PC-9 (cell line): ENCODE measurements around the gene TSC22D2. TPM values are rescaled to one million over a fixed set of nuclear protein-coding genes. Genes with fewer than 3 reads are reported as not detected.

Experiments used
- BruUV-seq: library from RNA; stranded (reverse); fragments of 400-500 nt; replicated peaks from 2 replicates; lab custom pipeline; 2021; lab: Mats Ljungman, UMichigan
- CTCF ChIA-PET: fragments of 300-600 bp; sonication (Branson Sonifier 250); formaldehyde crosslinking; loops from one replicate; lab custom pipeline; 2022; ENCODE audit warnings: antibody characterized with exemption; lab: Charles Lee
- POLR2A ChIA-PET: fragments of 300-600 bp; sonication (Branson Sonifier 250); formaldehyde crosslinking; loops from one replicate; lab custom pipeline; 2022; ENCODE audit warnings: antibody characterized with exemption; ENCODE audit not compliant: unreplicated experiment; lab: Charles Lee
- DNase-seq, 2 experiments: peaks; one replicate each; pipeline versions ENCODE4 v3.0.0 to v3.0.0-alpha.2; 2015 to 2022; ENCODE audit warnings: mixed read lengths in 1 of 2
- H2AFZ ChIP-seq: fragments of 200-600 bp; sonication (generic); 2 replicates; pipeline ENCODE4 v1.8.1; 2017; ENCODE audit warnings: antibody characterized with exemption
- H3F3A ChIP-seq: fragments of 200-600 bp; sonication (generic); 2 replicates; pipeline ENCODE4 v1.8.1; 2017; ENCODE audit warnings: antibody characterized with exemption, mild to moderate bottlenecking, low read depth; ENCODE audit not compliant: insufficient read depth
- H3K27ac ChIP-seq: fragments of 200-600 bp; sonication (generic); 2 replicates; pipeline ENCODE4 v1.6.1; 2016; ENCODE audit warnings: mixed run types
- H3K27me3 ChIP-seq: fragments of 200-600 bp; sonication (generic); 2 replicates; pipeline ENCODE4 v1.6.1; 2016; ENCODE audit warnings: low read depth, mixed run types; ENCODE audit not compliant: insufficient read depth
- H3K36me3 ChIP-seq: fragments of 200-600 bp; sonication (generic); 2 replicates; pipeline ENCODE4 v1.6.1; 2016; ENCODE audit warnings: low read depth, mixed run types
- H3K4me1 ChIP-seq: fragments of 200-600 bp; sonication (generic); replicated peaks from 2 replicates; pipeline ENCODE4 v1.6.1; 2016; ENCODE audit warnings: mixed run types; ENCODE audit not compliant: insufficient read depth
- H3K4me2 ChIP-seq: fragments of 200-600 bp; sonication (generic); 2 replicates; pipeline ENCODE4 v1.6.1; 2017; ENCODE audit warnings: mixed run types
- H3K4me3 ChIP-seq: fragments of 200-600 bp; sonication (generic); 2 replicates; pipeline ENCODE4 v1.6.1; 2016; ENCODE audit warnings: mixed run types
- H3K79me2 ChIP-seq: fragments of 200-600 bp; sonication (generic); 2 replicates; pipeline ENCODE4 v1.6.1; 2017; ENCODE audit warnings: low read depth, mixed run types
- H3K9me2 ChIP-seq: fragments of 200-600 bp; sonication (generic); 2 replicates; pipeline ENCODE4 v1.8.1; 2017; ENCODE audit warnings: mild to moderate bottlenecking; ENCODE audit not compliant: insufficient read depth
- H3K9me3 ChIP-seq: fragments of 200-600 bp; sonication (generic); 2 replicates; pipeline ENCODE4 v1.8.1; 2016; ENCODE audit warnings: low read depth; ENCODE audit not compliant: insufficient read depth
- H4K20me1 ChIP-seq: fragments of 200-600 bp; sonication (generic); 2 replicates; pipeline ENCODE4 v1.8.1; 2017; ENCODE audit not compliant: insufficient read depth
- CTCF ChIP-seq: fragments of 200-600 bp; sonication (generic); conservative IDR thresholded peaks from 2 replicates; pipeline ENCODE4 v1.6.1; 2017; ENCODE audit warnings: mixed run types, antibody characterized with exemption, mild to moderate bottlenecking, moderate library complexity
- EZH2 ChIP-seq: fragments of 200-600 bp; sonication (generic); IDR thresholded peaks from 2 replicates; pipeline ENCODE4 v1.8.0; 2017; ENCODE audit warnings: antibody characterized with exemption, low read depth
- intact Hi-C: fragments of 100-400 bp; cut with micrococcal nuclease; formaldehyde crosslinking; loops from one replicate; pipeline ENCODE4 v1.10.0; 2022; ENCODE audit not compliant: unreplicated experiment
- total RNA-seq: library from RNA; stranded (reverse); gene quantifications from 2 replicates; pipeline ENCODE4 v1.2.3, GENCODE V29; 2021

TSC22D2 gene
- total RNA-seq, 1 experiment from 2014 or later = 32.0 TPM

- no peaks in the 10 kb centered on the region; the same call in 1 of the 2 replicates for H3K9me3 ChIP-seq
- H3K4me2 ChIP-seq = no peak overlapping the region
- no peak for DNase-seq
- no peaks in the 10 kb centered on the region for H4K20me1 ChIP-seq
- H3K4me1 ChIP-seq = peaks cover 8% of the 10 kb centered on the region; the same call in 1 of the 2 replicates
- H3K27ac ChIP-seq = no peak overlapping the region
- no peak overlapping the region for H2AFZ ChIP-seq
- H3K9me2 ChIP-seq = no peaks in the 10 kb centered on the region; the same call in 1 of the 2 replicates
- peaks cover 20% of the 10 kb centered on the region for H3F3A ChIP-seq
- intact Hi-C loops = no loop called here
- peaks cover 36% of the 10 kb centered on the region for H3K36me3 ChIP-seq
- TF ChIP-seq EZH2 = no peak
- no peak for TF ChIP-seq CTCF
- POLR2A ChIA-PET = interaction anchor here (0.6 kb wide), 2 partner anchors 42 to 485 kb away, joined by 3 to 20 read pairs; no protein-coding TSS in a partner anchor
- peaks cover 74% of the 10 kb centered on the region for H3K79me2 ChIP-seq
- CTCF ChIA-PET = no interaction called here
- BruUV-seq = no TSS peak
- H3K27me3 ChIP-seq = no peaks in the 10 kb centered on the region
- H3K4me3 ChIP-seq = no peak overlapping the region
Observed at GRCh38 chr3:150455341-150455740, 47.2 kb downstream of the TSC22D2 start.

GRCh38 chr3:150458001-150458400, 49.9 kb downstream of the TSC22D2 start:
- Histone ChIP-seq H4K20me1 (no peaks in the 10 kb centered on the region), H3F3A (peaks cover 25% of the 10 kb centered on the region), H2AFZ (no peak overlapping the region), H3K4me2 (no peak overlapping the region), H3K27me3 (no peaks in the 10 kb centered on the region), H3K27ac (no peak overlapping the region), H3K4me3 (no peak overlapping the region), H3K9me2 (no peaks in the 10 kb centered on the region; the same call in 1 of the 2 replicates), H3K36me3 (peaks cover 44% of the 10 kb centered on the region), H3K79me2 (peaks cover 48% of the 10 kb centered on the region), H3K4me1 (no peaks in the 10 kb centered on the region), H3K9me3 (no peaks in the 10 kb centered on the region; the same call in 1 of the 2 replicates)
- ChIA-PET POLR2A (no interaction called here), CTCF (no interaction called here)
- TF ChIP-seq CTCF = no peak
- no peak for TF ChIP-seq EZH2
- no peak for DNase-seq
- intact Hi-C loops = no loop called here
- no TSS peak for BruUV-seq

- DNase-seq = no peak
- Histone ChIP-seq H4K20me1 (no peaks in the 10 kb centered on the region), H3K27ac (no peak overlapping the region), H3K4me1 (no peaks in the 10 kb centered on the region), H3K9me2 (no peaks in the 10 kb centered on the region; the same call in 1 of the 2 replicates), H3K27me3 (no peaks in the 10 kb centered on the region), H3K9me3 (no peaks in the 10 kb centered on the region; the same call in 1 of the 2 replicates), H3K79me2 (peaks cover 23% of the 10 kb centered on the region), H3F3A (peaks cover 16% of the 10 kb centered on the region), H3K4me3 (no peak overlapping the region), H3K4me2 (no peak overlapping the region), H2AFZ (no peak overlapping the region), H3K36me3 (peaks cover 44% of the 10 kb centered on the region)
- intact Hi-C loops = no loop called here
- no TSS peak for BruUV-seq
- CTCF ChIA-PET = no interaction called here
- no peak for TF ChIP-seq EZH2
- no peak for TF ChIP-seq CTCF
- POLR2A ChIA-PET = no interaction called here
Observed at GRCh38 chr3:150460484-150460883, 52.4 kb downstream of the TSC22D2 start.
